A673 (cell line): Measurements from ENCODE around the gene PIEZO1.

ENCODE experiments used
- EZH2 ChIP-seq: fragments of 200-600 bp; sonication (generic); IDR thresholded peaks from 2 replicates; pipeline ENCODE4 v1.6.1; 2017; ENCODE audit warnings: borderline replicate concordance, low read depth, mild to moderate bottlenecking, mixed read lengths, antibody characterized with exemption, low read length; ENCODE audit not compliant: poor library complexity, severe bottlenecking
- TF ChIP-seq, protein P1 (sequence below): fragments of 300-800, 200-600 bp; sonication (generic); conservative IDR thresholded peaks from 2 replicates; pipeline ENCODE4 v1.5.1; 2017; ENCODE audit warnings: low read depth, mild to moderate bottlenecking, antibody characterized with exemption, low read length, moderate library complexity, mixed read lengths

- TF ChIP-seq, protein P1, sequence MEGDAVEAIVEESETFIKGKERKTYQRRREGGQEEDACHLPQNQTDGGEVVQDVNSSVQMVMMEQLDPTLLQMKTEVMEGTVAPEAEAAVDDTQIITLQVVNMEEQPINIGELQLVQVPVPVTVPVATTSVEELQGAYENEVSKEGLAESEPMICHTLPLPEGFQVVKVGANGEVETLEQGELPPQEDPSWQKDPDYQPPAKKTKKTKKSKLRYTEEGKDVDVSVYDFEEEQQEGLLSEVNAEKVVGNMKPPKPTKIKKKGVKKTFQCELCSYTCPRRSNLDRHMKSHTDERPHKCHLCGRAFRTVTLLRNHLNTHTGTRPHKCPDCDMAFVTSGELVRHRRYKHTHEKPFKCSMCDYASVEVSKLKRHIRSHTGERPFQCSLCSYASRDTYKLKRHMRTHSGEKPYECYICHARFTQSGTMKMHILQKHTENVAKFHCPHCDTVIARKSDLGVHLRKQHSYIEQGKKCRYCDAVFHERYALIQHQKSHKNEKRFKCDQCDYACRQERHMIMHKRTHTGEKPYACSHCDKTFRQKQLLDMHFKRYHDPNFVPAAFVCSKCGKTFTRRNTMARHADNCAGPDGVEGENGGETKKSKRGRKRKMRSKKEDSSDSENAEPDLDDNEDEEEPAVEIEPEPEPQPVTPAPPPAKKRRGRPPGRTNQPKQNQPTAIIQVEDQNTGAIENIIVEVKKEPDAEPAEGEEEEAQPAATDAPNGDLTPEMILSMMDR: no peak
- TF ChIP-seq EZH2: no peak
Observed at GRCh38 chr16:88779406-88780141, 5.4 kb downstream of the PIEZO1 start.
